ENCODE data around the gene ARL4A.

Gene ARL4A

DNA sequence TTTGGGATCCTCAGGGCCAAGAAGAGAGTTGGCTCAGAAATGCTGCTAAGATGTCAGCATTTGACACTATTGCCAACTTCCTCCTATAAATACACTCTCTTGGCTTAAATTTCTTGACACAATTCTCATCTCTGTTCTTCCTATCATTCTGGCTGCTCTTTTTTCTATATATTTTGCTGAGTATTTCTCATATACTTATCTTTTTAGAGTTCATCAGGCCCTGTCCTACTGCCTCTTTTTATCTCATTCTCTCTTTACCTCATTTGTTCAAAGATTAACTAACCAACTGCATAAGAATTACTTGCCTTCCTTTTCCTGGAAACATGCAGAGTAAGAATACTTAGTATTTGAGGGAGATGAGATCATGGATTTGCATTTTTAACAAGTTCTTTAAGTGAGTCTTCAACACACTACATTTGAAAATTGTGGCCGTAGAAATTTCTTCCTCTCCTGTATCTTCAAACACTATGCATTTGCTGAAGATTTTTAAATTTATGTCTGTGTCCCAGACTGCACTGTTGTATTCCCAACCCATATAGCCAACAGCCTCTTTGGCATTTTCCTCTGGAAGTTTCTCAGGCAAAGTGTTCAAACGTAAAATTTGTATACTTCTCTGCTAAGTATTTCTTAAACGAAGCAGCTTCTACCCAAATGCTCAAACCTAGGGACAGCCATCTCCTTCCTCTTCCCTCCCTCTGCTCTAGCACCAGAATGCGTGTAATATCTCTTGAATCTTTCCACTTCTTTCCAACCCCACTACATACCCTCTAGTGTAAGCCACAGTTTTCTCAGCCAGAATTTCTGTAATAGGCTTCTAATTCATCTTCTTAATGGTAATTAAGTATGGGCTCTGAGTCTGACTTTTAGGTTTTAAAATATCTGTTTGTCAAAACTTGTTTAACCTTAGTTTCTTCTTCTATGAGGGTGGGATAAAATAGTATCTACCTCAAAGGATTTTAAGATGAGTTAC is 35.5 kb downstream of the ARL4A start:
- DNase-seq (ENCODE audit: extremely low read depth in 1 of 2, low read depth in 1 of 2) = no peak

DNA sequence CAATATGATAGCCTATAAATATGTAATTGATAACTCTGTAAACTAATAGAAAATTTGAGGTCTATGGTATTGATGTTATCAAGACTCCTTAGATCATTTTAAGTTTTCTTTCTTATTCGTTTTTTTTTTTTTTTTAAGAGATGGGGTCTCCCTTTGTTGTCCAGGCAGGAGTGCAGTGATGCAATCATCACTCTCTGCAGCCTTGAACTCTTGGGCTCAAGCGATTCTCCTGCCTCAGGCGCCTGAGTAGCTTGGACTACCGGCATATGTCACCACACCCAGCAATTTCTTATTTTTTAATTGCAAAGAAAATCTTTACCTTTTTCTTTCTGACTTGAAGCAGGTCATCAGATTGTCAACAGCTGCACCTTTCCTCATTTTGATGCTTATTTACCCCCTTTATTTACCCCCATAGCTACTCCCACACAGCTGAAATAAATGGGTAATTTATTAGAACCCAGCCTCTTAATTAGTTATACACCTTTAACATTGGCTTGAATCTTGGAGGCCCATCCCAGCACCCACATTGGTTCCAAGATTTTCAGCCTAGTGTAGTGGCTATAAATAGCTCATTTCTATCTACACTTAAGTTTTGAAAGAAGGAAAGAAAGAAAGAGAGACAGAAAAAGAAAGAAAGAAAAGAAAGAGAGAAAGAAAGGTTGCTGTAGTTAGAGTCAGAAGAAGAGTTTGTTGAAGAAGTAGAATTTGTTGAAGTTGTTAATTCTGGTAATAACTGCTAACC is 38.3 kb downstream of the ARL4A start:
- no peak for DNase-seq (ENCODE audit: extremely low read depth in 1 of 2, low read depth in 1 of 2)

DNA sequence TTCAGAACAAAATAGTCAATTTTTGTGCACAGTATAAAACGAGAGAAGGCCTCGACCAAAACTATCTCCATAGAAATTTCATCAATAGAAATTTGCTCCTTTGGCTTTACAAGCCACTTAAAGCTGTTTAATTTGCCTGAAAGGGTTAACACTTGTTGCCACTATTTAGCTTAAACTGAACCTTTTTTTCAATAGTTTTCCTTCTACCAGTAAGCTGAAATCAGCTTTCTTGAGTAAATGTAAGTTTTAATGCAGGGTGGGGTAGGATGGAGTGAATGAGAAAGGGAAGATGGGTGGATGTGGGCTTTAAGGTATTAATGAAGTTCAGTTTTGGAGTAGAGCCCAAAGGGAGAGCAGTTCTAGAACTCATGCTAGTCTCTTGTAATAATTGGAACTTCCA is 39.5 kb downstream of the ARL4A start:
- DNase-seq (ENCODE audit: extremely low read depth in 1 of 2, low read depth in 1 of 2) = no peak

DNA sequence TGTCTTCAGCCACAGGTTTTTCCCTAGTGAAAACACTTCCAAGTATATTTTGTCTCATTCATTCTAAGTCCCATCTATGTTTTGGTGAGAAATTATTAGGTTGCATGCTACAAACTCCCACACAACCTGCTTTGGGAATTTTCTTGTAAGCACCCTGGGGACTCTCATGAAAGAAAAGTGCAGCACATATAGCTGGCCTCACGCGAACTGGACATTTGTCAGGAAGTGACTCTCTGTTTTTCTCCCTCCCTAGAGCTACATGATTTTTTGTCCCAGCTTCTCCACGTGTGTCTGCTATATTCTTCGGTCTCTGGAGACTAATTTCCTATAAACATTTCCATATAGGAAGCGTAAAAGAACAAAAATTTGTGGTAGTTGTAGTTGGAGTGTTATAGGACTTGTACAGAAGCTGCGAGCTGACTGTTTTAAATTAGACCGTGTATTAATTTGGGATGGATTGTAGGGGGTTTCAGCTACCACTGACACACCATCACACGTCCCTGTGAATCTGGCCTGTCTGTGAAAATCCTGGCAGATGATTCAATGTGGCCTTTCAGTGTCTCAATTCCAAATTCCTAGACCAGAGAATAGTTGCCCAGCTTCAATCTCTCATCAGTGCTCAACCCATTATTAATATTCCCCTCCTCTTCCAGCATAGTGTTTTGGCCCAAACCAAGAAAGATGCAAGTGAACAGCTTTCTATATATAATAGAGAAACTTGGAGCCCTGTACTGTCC is 40.2 kb downstream of the ARL4A start:
- no peak for DNase-seq (ENCODE audit: extremely low read depth in 1 of 2, low read depth in 1 of 2)

DNA sequence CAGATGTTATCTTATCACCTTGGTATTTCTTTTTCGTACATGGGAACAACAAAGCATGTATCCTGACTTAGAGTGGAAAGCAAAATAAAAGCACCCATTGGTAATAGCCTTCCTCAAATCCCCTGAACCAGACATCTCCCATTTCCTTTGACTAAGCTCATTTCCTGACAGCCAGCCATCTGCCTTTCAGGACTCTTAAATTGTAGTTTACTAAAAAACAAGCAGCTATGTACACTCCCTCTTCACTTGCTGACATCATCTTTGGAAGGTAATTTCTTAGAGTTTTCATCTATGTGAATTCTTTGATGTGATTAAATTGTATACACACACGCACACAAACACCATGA is 40.7 kb downstream of the ARL4A start:
- DNase-seq (ENCODE audit: extremely low read depth in 1 of 2, low read depth in 1 of 2) = no peak

DNA sequence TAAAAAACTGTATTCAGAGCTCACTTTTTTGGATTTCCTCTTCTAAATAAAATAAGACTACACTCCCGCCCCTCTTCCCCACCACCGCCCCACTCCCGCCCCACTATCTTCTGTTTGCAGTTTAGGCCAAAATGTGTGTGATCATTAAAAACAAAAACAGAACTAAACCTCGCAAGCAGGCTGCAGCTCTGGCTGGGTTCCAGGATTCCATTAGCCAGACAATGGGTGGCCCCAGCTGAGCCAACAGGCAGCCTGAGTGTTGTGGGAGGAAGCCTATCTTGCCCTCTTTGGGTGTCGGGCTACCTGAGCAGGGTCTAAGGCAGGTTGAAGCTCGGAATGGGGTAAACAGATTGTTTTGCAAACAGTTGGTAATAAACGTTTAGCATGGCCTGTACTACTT is 41.7 kb downstream of the ARL4A start:
- DNase-seq (ENCODE audit: extremely low read depth in 1 of 2, low read depth in 1 of 2) = no peak

DNA sequence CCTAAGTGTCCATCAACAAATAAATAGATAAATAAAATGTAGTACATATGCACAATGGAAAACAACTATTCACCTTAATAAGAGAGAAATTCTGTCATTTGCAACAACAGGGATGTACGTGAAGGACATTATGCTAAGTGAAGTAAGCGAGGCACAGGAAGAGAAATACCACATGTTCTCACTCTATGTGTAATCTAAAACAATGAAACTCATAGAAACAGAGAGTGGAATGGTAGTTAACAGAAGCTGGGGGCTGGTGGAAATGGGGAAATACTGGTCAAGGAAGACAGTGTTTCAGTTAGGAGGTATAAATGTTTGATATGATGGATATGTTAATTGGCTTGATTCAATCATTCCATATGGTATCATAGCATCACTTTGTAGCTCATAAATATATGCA is 43.1 kb downstream of the ARL4A start:
- no peak for DNase-seq (ENCODE audit: extremely low read depth in 1 of 2, low read depth in 1 of 2)

DNA sequence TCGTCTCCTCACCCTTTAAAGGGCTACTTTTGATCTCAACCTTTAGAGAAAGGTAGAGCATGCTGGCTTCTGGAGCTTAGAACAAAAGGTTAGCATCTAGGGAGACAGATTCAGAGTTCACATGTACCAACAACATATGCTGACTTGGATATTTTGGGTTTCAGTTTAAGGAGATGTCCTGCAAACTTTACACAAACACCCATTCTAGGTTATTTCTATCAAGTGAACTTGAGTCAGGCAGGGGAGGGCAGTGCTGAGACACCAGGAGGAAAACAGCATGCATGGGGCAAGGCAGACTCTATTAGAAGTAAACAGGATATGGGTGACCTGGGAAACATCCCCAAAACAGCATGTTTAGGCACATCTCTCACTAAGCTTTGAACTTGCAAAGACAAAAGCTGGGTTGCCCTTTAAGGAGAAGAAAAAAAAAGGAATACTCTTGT is 43.8 kb downstream of the ARL4A start:
- DNase-seq (ENCODE audit: extremely low read depth in 1 of 2, low read depth in 1 of 2) = no peak

DNA sequence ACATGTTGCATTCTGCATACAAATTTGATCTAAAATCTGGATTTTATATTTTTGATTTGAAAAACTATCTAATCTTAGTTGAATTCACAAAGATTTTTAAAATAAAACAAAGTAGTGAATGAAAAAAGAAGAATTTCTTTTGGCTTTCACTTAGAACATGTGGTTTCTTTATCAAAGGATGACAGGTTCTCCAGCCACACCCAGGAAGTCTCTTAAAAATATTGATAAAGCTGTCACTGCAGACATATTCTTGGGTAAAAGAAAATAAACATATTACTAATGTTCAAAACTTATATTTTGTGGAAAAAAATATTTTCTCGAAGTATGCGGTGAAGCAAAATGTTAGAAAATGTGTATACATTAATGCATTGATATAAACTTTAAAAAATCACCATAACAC is 44.3 kb downstream of the ARL4A start:
- no peak for DNase-seq (ENCODE audit: extremely low read depth in 1 of 2, low read depth in 1 of 2)

DNA sequence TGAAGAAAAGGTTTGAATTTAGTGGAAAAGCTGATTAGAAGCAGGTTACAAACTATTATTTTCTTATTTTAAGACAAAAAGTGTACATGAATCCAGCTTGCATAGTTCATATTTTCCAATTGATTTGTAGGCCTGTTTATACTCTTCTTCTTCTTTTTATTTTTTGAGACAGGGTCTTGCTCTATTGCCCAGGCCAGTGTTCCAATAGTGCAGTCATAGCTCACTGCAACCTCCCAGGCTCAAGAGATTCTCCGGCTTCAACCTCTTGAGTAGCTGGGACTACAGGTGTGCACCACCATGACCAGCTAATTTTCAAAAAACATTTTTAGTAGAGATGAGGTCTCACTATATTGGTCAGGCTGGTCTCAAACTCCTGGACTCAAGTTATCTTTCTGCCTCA is 45.0 kb downstream of the ARL4A start:
- no peak for DNase-seq (ENCODE audit: extremely low read depth in 1 of 2, low read depth in 1 of 2)

DNA sequence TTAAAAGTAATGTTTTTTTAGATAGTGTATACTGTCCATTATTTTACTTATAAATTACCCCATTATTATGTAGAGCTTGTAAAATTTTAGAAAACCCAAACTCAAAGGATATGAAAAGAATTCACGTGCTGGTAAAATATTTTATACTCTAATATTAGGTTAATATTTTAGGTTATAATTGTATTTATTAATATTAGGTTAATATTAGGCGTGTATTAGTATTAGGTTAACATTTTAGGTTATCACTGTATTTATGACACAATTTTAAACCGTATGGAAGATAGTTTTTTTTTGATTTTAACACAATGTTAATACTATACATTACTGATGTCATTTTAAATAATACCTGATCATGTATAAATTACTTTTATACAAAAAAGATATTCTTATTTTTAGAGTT is 48.5 kb downstream of the ARL4A start:
- DNase-seq (ENCODE audit: extremely low read depth in 1 of 2, low read depth in 1 of 2) = no peak

DNA sequence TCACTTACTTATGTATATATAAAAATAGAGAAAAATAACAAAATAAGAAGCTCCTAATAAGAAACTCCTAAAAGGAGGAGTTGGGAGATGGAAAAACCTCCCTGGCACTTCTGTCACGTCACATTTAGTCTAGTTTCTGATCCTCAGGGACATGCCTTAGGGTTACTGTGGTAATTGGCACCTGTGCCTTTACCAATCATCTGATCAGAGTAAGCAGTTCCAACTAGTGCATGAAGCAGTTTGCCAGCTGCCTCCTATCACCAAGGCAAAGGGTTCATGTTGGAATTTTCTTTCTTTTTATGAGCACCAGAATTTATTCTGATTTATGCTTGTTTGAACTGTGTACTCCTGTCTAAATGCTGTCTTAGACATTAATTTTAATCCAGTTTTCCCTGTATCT is 49.9 kb downstream of the ARL4A start:
- no peak for DNase-seq (ENCODE audit: extremely low read depth in 1 of 2, low read depth in 1 of 2)

DNA sequence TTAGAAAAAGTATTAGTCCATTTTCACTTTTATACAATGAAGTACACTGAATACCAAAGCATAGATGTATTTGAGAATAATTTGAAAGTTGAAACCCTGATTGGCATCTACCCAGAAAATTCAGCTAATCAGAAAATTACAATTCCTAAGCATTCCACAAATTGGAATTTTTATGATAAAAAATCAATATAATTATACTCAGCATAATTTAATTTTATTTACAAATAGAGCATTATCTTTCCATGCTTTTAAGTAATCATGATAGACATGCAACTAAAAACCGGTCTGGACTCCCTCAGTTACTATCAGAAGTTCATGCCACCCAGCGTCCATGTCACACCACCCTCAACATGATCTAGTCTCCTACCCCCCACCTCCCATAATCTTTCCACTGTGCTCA is 50.4 kb downstream of the ARL4A start:
- no peak for DNase-seq (ENCODE audit: extremely low read depth in 1 of 2, low read depth in 1 of 2)

DNA sequence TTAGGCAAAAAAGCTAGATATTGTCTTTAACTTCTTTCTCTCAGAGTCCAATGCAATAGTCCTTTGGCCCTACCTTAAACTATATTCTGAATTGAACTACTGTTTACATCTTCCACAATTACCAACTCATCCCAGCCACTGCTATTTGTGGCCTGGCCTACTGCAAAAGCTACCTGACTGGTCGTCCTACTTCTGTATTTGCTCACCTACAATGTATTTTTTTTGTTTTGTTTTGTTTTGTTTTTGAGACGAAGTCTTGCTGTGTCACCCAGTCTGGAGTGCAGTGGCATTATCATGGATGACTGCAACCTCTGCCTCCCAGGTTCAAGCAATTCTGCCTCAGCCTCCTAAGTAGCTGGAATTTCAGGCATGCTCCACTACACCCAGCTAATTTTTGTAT is 51.2 kb downstream of the ARL4A start:
- DNase-seq (ENCODE audit: extremely low read depth in 1 of 2, low read depth in 1 of 2) = no peak

Data from activated CD8-positive, alpha-beta memory T cell treated with anti-CD3 and anti-CD28 coated beads for 1 hour (primary cell).